ENCODE data around the gene LCLAT1. TPM values are rescaled to one million over a fixed set of nuclear protein-coding genes. Genes with fewer than 3 reads are reported as not detected.

The LCLAT1 gene
- polyA plus RNA-seq, 1 of the 3 experiments (the other 2 are of a cell fraction): 6.9 TPM

DNA sequence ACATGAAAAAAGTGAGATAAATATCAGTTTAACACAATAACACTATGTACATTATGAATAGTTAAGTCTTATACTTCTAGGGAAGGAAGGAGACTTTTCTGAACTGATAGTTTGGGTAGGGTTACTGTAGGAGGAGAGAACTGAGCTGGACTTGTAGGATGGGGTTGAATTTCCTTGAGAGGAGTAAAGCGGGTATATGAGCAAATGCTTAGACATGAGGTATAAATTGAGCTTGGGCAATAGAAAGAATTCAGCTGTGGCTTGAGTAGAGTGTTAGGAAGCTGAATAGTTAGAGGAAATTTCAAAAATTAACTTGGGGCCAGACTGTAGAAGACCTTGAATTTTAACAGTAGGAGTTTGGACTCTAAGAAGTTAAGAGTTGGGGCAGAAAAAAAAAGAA is 45.1 kb downstream of the LCLAT1 start:
- Histone ChIP-seq H3K4me2 (no peak overlapping the region), H3K79me2 (ENCODE audit: insufficient read depth) (peaks cover 15% of the 10 kb centered on the region), H3K9me3 (peaks cover under 1% of the 10 kb centered on the region; the same call in 1 of the 2 replicates), H3K4me3 (ENCODE audit: low read depth in 2 of 2, low read length in 1 of 2) (no peak overlapping the region), H3K4me1 (ENCODE audit: control insufficient read depth in 1 of 2, insufficient read depth in 2 of 2, low read depth in 1 of 2, low read length in 1 of 2) (peaks cover 3 to 24% of the 10 kb centered on the region in 2 experiments; a peak in 3 of 4 replicates), H4K20me1 (ENCODE audit: insufficient read depth) (no peaks in the 10 kb centered on the region), H3F3A (replicated peaks; ENCODE audit: insufficient read depth) (peaks cover 2% of the 10 kb centered on the region), H3K36me3 (replicated peaks in 1 of 2; ENCODE audit: control insufficient read depth in 1 of 2, insufficient read depth in 2 of 2, low read length in 1 of 2) (peaks cover 0 to 3% of the 10 kb centered on the region in 2 experiments), H3K9me2 (no peaks in the 10 kb centered on the region), H3K9ac (no peak overlapping the region), H3K27me3 (ENCODE audit: insufficient read depth) (no peaks in the 10 kb centered on the region), H2AFZ (ENCODE audit: low read depth) (no peak overlapping the region), H3K27ac (ENCODE audit: low read depth in 2 of 2, low read length in 1 of 2) (no peak overlapping the region)
- POLR2A ChIA-PET: no interaction called here
- no peak for DNase-seq
- TF ChIP-seq, protein P1, sequence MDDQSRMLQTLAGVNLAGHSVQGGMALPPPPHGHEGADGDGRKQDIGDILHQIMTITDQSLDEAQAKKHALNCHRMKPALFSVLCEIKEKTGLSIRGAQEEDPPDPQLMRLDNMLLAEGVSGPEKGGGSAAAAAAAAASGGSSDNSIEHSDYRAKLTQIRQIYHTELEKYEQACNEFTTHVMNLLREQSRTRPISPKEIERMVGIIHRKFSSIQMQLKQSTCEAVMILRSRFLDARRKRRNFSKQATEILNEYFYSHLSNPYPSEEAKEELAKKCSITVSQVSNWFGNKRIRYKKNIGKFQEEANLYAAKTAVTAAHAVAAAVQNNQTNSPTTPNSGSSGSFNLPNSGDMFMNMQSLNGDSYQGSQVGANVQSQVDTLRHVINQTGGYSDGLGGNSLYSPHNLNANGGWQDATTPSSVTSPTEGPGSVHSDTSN (IDR thresholded peaks at IDR 0.05): no peak
- no peak for TF ChIP-seq RAD21 (IDR thresholded peaks at IDR 0.05; ENCODE audit: low read length)
- TF ChIP-seq, protein P2, sequence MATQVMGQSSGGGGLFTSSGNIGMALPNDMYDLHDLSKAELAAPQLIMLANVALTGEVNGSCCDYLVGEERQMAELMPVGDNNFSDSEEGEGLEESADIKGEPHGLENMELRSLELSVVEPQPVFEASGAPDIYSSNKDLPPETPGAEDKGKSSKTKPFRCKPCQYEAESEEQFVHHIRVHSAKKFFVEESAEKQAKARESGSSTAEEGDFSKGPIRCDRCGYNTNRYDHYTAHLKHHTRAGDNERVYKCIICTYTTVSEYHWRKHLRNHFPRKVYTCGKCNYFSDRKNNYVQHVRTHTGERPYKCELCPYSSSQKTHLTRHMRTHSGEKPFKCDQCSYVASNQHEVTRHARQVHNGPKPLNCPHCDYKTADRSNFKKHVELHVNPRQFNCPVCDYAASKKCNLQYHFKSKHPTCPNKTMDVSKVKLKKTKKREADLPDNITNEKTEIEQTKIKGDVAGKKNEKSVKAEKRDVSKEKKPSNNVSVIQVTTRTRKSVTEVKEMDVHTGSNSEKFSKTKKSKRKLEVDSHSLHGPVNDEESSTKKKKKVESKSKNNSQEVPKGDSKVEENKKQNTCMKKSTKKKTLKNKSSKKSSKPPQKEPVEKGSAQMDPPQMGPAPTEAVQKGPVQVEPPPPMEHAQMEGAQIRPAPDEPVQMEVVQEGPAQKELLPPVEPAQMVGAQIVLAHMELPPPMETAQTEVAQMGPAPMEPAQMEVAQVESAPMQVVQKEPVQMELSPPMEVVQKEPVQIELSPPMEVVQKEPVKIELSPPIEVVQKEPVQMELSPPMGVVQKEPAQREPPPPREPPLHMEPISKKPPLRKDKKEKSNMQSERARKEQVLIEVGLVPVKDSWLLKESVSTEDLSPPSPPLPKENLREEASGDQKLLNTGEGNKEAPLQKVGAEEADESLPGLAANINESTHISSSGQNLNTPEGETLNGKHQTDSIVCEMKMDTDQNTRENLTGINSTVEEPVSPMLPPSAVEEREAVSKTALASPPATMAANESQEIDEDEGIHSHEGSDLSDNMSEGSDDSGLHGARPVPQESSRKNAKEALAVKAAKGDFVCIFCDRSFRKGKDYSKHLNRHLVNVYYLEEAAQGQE (IDR thresholded peaks at IDR 0.05; ENCODE audit: low read depth, low read length): no peak
- TF ChIP-seq NFIC (IDR thresholded peaks at IDR 0.05; ENCODE audit: borderline replicate concordance): no peak
- TF ChIP-seq, protein P3, sequence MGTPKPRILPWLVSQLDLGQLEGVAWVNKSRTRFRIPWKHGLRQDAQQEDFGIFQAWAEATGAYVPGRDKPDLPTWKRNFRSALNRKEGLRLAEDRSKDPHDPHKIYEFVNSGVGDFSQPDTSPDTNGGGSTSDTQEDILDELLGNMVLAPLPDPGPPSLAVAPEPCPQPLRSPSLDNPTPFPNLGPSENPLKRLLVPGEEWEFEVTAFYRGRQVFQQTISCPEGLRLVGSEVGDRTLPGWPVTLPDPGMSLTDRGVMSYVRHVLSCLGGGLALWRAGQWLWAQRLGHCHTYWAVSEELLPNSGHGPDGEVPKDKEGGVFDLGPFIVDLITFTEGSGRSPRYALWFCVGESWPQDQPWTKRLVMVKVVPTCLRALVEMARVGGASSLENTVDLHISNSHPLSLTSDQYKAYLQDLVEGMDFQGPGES (IDR thresholded peaks at IDR 0.05; ENCODE audit: low read depth, low read length): no peak
- no peak for TF ChIP-seq FOXJ3 (CRISPR knock-in tag; IDR thresholded peaks at IDR 0.05)
- TF ChIP-seq POLR2AphosphoS5 (IDR thresholded peaks at IDR 0.05; ENCODE audit: low read depth, low read length): no peak
- no peak for TF ChIP-seq GABPA (IDR thresholded peaks at IDR 0.05; ENCODE audit: low read depth)
- TF ChIP-seq SMC3 (IDR thresholded peaks at IDR 0.05; ENCODE audit: low read depth, low read length): no peak
- TF ChIP-seq EP300 (IDR thresholded peaks at IDR 0.05; ENCODE audit: borderline replicate concordance in 1 of 2, low read depth in 1 of 2, low read length in 1 of 2): no peak
- no peak for TF ChIP-seq GATA2 (CRISPR knock-in tag; IDR thresholded peaks at IDR 0.05)
- TF ChIP-seq RFX5 (IDR thresholded peaks at IDR 0.05; ENCODE audit: low read length): no peak
- TF ChIP-seq RCOR1 (IDR thresholded peaks at IDR 0.05; ENCODE audit: low read length): no peak
- TF ChIP-seq TEAD4 (IDR thresholded peaks at IDR 0.05; ENCODE audit: borderline replicate concordance, insufficient read depth): no peak
- TF ChIP-seq, protein P4, sequence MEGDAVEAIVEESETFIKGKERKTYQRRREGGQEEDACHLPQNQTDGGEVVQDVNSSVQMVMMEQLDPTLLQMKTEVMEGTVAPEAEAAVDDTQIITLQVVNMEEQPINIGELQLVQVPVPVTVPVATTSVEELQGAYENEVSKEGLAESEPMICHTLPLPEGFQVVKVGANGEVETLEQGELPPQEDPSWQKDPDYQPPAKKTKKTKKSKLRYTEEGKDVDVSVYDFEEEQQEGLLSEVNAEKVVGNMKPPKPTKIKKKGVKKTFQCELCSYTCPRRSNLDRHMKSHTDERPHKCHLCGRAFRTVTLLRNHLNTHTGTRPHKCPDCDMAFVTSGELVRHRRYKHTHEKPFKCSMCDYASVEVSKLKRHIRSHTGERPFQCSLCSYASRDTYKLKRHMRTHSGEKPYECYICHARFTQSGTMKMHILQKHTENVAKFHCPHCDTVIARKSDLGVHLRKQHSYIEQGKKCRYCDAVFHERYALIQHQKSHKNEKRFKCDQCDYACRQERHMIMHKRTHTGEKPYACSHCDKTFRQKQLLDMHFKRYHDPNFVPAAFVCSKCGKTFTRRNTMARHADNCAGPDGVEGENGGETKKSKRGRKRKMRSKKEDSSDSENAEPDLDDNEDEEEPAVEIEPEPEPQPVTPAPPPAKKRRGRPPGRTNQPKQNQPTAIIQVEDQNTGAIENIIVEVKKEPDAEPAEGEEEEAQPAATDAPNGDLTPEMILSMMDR (IDR thresholded peaks at IDR 0.05): no peak
- no peak for TF ChIP-seq JUND (IDR thresholded peaks at IDR 0.05)
- no peak for TF ChIP-seq FOXM1 (IDR thresholded peaks at IDR 0.05; ENCODE audit: low read depth)
- WGBS (ENCODE audit: low lambda C conversion rate): 97% methylated on average over 1 of the region's 1 CpG
- CTCF ChIA-PET: interaction anchor here (0.6 to 1.4 kb wide), 6 partner anchors 11 to 841 kb away, joined by 3 to 7 read pairs (median 3); no protein-coding TSS in a partner anchor
